ENCODE measurements around the gene PXDC1.

GRCh38 chr6:3746696-3747095 is 4.8 kb downstream of the PXDC1 start:
- TF ChIP-seq POLR2A (IDR thresholded peaks at IDR 0.05) (no peak), CTCF (IDR thresholded peaks at IDR 0.05) (no peak)

All from lower leg skin (tissue), 3 donors.